SK-N-SH (cell line): Measurements from ENCODE around the gene CACNA2D3.

ENCODE experiments used
- CTCF ChIP-seq: fragments of 200-600 bp; sonication (generic); IDR thresholded peaks from 2 replicates; pipeline ENCODE4 v1.6.1; 2017; ENCODE audit warnings: antibody characterized with exemption, mild to moderate bottlenecking, moderate library complexity
- EP300 ChIP-seq, 2 experiments: IDR thresholded peaks; 2 replicates each; pipeline versions ENCODE4 v1.4.0 to v1.6.1; 2012; ENCODE audit warnings: borderline replicate concordance in 1 of 2, low read depth in 1 of 2, low read length in 1 of 2
- EZH2phosphoT487 ChIP-seq: fragments of 200-600 bp; sonication (generic); IDR thresholded peaks from 2 replicates; pipeline ENCODE4 v1.6.1; 2017; ENCODE audit warnings: low read depth, mixed run types, mild to moderate bottlenecking, antibody characterized with exemption, moderate library complexity, borderline replicate concordance
- JUND ChIP-seq: IDR thresholded peaks from 2 replicates; pipeline ENCODE4 v1.4.0; 2012
- POLR2AphosphoS5 ChIP-seq: IDR thresholded peaks from 2 replicates; pipeline ENCODE4 v1.6.1; 2012; ENCODE audit warnings: low read depth, low read length
- RAD21 ChIP-seq: IDR thresholded peaks from 2 replicates; pipeline ENCODE4 v1.6.1; 2012; ENCODE audit warnings: mild to moderate bottlenecking, low read length
- RFX5 ChIP-seq: IDR thresholded peaks from 2 replicates; pipeline ENCODE4 v1.6.1; 2012; ENCODE audit warnings: mild to moderate bottlenecking, improper control_type of control experiment, low read length
- SIN3A ChIP-seq: IDR thresholded peaks from 2 replicates; pipeline ENCODE4 v1.6.1; 2012; ENCODE audit warnings: low read depth, mild to moderate bottlenecking, low read length, moderate library complexity, borderline replicate concordance
- SMC3 ChIP-seq: IDR thresholded peaks from 2 replicates; pipeline ENCODE4 v1.6.1; 2012; ENCODE audit warnings: low read depth, low read length, improper control_type of control experiment
- USF1 ChIP-seq: IDR thresholded peaks from 2 replicates; pipeline ENCODE4 v1.4.0; 2012; ENCODE audit warnings: low read depth, borderline replicate concordance
- USF2 ChIP-seq: fragments of 150-350 bp; IDR thresholded peaks from 2 replicates; pipeline ENCODE4 v1.6.1; 2017; ENCODE audit warnings: antibody characterized with exemption, low read length, low read depth, borderline replicate concordance
- ZBTB33 ChIP-seq: IDR thresholded peaks from 2 replicates; pipeline ENCODE4 v1.4.0; 2012; ENCODE audit warnings: low read depth, borderline replicate concordance

- TF ChIP-seq RFX5 (no peak), POLR2AphosphoS5 (no peak), EZH2phosphoT487 (no peak), RAD21 (no peak), ZBTB33 (no peak), CTCF (no peak), USF2 (no peak), SMC3 (no peak), JUND (no peak), EP300 (IDR thresholded peaks at IDR 0.05; ENCODE audit: borderline replicate concordance in 1 of 2, low read depth in 1 of 2, low read length in 1 of 2) (no peak), USF1 (no peak), SIN3A (no peak)
Measured at GRCh38 chr3:54073386-54073785, 49.0 kb upstream of the CACNA2D3 start.
